ENCODE measurements around the gene BTBD2. TPM values are rescaled to one million over a fixed set of nuclear protein-coding genes. Genes with fewer than 3 reads are reported as not detected.

Gene BTBD2
- total and polyA plus RNA-seq, 2 of the 13 experiments (the other 11 are each of a cell fraction or from before 2014, with no cell fraction given) = 28.1 to 45.3 TPM

DNA sequence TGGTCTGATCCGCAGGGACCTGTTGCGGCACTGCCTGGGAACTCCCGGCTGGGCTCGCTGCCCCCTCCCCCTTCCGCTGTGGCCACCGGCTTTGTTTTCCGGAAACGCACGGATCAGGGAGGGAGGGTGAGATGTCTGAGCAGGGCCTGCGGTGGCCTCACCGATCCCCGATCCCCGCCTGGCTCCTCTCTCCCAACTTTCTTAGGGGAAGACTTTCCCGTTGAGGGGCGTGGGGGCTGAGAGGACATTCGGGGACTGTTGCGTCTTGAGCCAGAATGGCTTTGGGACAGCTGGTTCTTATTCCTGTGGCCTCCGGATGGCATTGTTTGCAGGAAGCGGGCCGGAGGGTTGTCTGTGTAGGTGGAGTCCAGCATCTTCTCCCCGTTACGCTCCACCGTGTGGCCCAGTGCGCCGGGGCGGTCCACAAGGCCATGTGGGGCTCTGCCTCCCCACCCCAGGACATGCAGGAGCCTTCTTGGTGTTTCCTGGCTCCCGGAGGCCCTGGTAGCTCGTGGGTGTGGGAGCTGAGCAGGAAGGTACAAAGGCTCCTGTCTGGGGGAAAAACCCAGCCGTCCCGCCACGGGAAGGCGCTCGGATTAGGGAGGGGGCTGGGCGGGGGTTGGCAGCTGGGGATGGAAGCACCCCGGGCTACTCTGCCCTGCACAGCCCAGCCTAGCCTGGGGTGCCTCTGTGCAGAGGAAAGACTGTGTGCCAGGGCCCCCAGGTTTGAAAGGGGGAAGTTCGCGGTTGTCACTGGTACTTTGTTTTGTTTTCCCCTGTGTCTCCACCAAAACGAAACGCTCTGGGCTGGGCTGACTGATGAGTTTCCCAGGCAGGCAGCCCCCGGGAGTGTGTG lies 73.2 kb downstream of the BTBD2 start (continued):
- TF ChIP-seq, protein P1, sequence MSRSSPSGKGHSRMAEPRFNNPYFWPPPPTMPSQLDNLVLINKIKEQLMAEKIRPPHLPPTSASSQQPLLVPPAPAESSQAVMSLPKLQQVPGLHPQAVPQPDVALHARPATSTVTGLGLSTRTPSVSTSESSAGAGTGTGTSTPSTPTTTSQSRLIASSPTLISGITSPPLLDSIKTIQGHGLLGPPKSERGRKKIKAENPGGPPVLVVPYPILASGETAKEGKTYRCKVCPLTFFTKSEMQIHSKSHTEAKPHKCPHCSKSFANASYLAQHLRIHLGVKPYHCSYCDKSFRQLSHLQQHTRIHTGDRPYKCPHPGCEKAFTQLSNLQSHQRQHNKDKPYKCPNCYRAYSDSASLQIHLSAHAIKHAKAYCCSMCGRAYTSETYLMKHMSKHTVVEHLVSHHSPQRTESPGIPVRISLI (CRISPR knock-in tag; IDR thresholded peaks at IDR 0.05; ENCODE audit: borderline replicate concordance) = 0 out of 2 replicates have a peak, but pooled peaks have one; percentile 19
- TF ChIP-seq HMG20B (CRISPR knock-in tag; conservative IDR thresholded peaks at IDR 0.05) = 0 out of 2 replicates have a peak, but pooled peaks have one; percentile 15
- no peak for TF ChIP-seq SIX1 (CRISPR knock-in tag; IDR thresholded peaks at IDR 0.05; ENCODE audit: borderline replicate concordance)
- TF ChIP-seq, protein P2, sequence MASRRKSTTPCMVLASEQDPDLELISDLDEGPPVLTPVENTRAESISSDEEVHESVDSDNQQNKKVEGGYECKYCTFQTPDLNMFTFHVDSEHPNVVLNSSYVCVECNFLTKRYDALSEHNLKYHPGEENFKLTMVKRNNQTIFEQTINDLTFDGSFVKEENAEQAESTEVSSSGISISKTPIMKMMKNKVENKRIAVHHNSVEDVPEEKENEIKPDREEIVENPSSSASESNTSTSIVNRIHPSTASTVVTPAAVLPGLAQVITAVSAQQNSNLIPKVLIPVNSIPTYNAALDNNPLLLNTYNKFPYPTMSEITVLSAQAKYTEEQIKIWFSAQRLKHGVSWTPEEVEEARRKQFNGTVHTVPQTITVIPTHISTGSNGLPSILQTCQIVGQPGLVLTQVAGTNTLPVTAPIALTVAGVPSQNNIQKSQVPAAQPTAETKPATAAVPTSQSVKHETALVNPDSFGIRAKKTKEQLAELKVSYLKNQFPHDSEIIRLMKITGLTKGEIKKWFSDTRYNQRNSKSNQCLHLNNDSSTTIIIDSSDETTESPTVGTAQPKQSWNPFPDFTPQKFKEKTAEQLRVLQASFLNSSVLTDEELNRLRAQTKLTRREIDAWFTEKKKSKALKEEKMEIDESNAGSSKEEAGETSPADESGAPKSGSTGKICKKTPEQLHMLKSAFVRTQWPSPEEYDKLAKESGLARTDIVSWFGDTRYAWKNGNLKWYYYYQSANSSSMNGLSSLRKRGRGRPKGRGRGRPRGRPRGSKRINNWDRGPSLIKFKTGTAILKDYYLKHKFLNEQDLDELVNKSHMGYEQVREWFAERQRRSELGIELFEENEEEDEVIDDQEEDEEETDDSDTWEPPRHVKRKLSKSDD (CRISPR knock-in tag; IDR thresholded peaks at IDR 0.05; ENCODE audit: low read depth) = no peak
- no peak for TF ChIP-seq ZNF776 (CRISPR knock-in tag; IDR thresholded peaks at IDR 0.05)
- TF ChIP-seq, protein P3, sequence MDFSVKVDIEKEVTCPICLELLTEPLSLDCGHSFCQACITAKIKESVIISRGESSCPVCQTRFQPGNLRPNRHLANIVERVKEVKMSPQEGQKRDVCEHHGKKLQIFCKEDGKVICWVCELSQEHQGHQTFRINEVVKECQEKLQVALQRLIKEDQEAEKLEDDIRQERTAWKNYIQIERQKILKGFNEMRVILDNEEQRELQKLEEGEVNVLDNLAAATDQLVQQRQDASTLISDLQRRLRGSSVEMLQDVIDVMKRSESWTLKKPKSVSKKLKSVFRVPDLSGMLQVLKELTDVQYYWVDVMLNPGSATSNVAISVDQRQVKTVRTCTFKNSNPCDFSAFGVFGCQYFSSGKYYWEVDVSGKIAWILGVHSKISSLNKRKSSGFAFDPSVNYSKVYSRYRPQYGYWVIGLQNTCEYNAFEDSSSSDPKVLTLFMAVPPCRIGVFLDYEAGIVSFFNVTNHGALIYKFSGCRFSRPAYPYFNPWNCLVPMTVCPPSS (IDR thresholded peaks at IDR 0.05) = no peak
- TF ChIP-seq IRX3 (CRISPR knock-in tag; IDR thresholded peaks at IDR 0.05; ENCODE audit: borderline replicate concordance, low read depth) = no peak
- TF ChIP-seq, protein P4, sequence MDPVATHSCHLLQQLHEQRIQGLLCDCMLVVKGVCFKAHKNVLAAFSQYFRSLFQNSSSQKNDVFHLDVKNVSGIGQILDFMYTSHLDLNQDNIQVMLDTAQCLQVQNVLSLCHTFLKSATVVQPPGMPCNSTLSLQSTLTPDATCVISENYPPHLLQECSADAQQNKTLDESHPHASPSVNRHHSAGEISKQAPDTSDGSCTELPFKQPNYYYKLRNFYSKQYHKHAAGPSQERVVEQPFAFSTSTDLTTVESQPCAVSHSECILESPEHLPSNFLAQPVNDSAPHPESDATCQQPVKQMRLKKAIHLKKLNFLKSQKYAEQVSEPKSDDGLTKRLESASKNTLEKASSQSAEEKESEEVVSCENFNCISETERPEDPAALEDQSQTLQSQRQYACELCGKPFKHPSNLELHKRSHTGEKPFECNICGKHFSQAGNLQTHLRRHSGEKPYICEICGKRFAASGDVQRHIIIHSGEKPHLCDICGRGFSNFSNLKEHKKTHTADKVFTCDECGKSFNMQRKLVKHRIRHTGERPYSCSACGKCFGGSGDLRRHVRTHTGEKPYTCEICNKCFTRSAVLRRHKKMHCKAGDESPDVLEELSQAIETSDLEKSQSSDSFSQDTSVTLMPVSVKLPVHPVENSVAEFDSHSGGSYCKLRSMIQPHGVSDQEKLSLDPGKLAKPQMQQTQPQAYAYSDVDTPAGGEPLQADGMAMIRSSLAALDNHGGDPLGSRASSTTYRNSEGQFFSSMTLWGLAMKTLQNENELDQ (CRISPR knock-in tag; IDR thresholded peaks at IDR 0.05; ENCODE audit: borderline replicate concordance) = no peak
- TF ChIP-seq CCAR2 (optimal IDR thresholded peaks at IDR 0.05; ENCODE audit: low read depth, low read length) = no peak
- no peak for TF ChIP-seq LBX2 (CRISPR knock-in tag; IDR thresholded peaks at IDR 0.05; ENCODE audit: borderline replicate concordance)
- TF ChIP-seq TBP (CRISPR knock-in tag; IDR thresholded peaks at IDR 0.05) = no peak
- TF ChIP-seq ZNF430 (CRISPR knock-in tag; IDR thresholded peaks at IDR 0.05) = no peak
- TF ChIP-seq SP1 (IDR thresholded peaks at IDR 0.05) = no peak
- no peak for TF ChIP-seq SP1 (CRISPR knock-in tag; IDR thresholded peaks at IDR 0.05)
- no peak for TF ChIP-seq NFYB (CRISPR knock-in tag; IDR thresholded peaks at IDR 0.05)
- peak; percentile 84 for TF ChIP-seq ZBTB2 (CRISPR knock-in tag; IDR thresholded peaks at IDR 0.05; ENCODE audit: low read depth)
- TF ChIP-seq, protein P5, sequence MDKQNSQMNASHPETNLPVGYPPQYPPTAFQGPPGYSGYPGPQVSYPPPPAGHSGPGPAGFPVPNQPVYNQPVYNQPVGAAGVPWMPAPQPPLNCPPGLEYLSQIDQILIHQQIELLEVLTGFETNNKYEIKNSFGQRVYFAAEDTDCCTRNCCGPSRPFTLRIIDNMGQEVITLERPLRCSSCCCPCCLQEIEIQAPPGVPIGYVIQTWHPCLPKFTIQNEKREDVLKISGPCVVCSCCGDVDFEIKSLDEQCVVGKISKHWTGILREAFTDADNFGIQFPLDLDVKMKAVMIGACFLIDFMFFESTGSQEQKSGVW (CRISPR knock-in tag; IDR thresholded peaks at IDR 0.05; ENCODE audit: borderline replicate concordance) = no peak
- peak; percentile 42; the same call in 1 of the 2 replicates for TF ChIP-seq ZNF788 (CRISPR knock-in tag; IDR thresholded peaks at IDR 0.05; ENCODE audit: borderline replicate concordance)

All from HepG2 (cell line).